ENCODE results near the gene SMIM38.

DNA sequence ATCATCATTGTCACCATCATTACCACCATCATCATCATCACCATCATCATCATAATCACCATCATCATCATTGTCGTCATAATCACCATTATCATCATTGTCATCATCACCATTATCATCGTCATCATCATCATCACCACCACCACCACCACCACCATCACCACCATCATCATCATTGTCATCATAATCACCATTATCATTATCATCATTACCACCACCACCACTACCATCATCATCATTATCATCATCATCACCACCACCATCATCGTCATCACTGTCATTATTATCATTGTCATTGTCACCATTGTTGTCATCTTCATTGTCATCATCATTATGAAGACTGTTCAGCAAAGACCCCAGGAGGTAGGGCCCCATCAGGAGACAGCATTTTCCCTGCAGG is 33.3 kb downstream of the SMIM38 start:
- TF ChIP-seq, protein P1, sequence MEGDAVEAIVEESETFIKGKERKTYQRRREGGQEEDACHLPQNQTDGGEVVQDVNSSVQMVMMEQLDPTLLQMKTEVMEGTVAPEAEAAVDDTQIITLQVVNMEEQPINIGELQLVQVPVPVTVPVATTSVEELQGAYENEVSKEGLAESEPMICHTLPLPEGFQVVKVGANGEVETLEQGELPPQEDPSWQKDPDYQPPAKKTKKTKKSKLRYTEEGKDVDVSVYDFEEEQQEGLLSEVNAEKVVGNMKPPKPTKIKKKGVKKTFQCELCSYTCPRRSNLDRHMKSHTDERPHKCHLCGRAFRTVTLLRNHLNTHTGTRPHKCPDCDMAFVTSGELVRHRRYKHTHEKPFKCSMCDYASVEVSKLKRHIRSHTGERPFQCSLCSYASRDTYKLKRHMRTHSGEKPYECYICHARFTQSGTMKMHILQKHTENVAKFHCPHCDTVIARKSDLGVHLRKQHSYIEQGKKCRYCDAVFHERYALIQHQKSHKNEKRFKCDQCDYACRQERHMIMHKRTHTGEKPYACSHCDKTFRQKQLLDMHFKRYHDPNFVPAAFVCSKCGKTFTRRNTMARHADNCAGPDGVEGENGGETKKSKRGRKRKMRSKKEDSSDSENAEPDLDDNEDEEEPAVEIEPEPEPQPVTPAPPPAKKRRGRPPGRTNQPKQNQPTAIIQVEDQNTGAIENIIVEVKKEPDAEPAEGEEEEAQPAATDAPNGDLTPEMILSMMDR (IDR thresholded peaks at IDR 0.05): no peak
- no peak for TF ChIP-seq ZFX (IDR thresholded peaks at IDR 0.05; ENCODE audit: borderline replicate concordance)
